HG03039 (cell line): ENCODE data around the gene MRPL27.

ENCODE experiments used
- ATAC-seq: cut with Tn5 transposase; IDR thresholded peaks from one replicate; pipeline ENCODE4 v1.9.1; 2021; ENCODE audit warnings: mild to moderate bottlenecking, moderate library complexity; ENCODE audit not compliant: unreplicated experiment

Gene MRPL27

GRCh38 chr17:50388728-50389127 is 15.7 kb upstream of the MRPL27 start:
- ATAC-seq, result no peak

DNA sequence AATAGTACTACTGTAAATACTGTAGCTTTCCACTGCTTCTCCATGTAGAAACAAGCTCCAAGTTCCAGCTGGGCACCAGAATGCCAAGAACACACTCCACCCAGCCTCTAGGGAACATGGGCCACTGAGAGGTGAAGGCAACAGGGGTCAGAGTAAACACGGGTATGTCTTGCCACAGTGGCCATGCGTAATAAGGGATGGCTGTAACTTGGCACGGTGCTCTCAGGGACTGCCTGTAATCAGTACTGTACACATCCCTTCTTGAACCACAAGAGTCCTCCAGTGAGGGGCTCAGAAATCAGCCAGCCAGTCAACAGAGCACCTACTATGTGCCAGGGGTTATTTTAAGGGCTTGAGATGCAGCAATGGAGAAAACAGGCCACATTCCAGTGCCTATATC is 13.5 kb upstream of the MRPL27 start:
- ATAC-seq, result no peak

DNA sequence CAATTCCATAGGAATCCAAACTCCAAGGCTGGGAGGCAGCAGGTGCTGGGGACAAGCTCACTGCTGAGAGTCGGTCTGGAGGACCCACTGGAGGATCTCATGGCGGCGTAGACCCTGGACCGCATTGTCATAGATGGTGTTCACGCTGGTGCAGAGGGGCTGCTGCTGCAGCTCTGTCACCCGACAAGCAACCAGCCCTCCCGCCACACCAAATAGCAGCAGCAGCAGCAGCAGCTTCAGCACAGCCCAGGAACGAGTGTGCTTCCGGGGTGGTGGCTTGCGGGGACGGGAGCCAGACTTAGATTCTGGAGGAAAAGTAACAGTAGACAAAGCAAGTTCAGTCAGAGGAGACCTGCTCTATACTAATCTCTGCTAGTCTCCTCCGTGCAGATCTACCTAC is 9.9 kb upstream of the MRPL27 start:
- ATAC-seq, result no peak

DNA sequence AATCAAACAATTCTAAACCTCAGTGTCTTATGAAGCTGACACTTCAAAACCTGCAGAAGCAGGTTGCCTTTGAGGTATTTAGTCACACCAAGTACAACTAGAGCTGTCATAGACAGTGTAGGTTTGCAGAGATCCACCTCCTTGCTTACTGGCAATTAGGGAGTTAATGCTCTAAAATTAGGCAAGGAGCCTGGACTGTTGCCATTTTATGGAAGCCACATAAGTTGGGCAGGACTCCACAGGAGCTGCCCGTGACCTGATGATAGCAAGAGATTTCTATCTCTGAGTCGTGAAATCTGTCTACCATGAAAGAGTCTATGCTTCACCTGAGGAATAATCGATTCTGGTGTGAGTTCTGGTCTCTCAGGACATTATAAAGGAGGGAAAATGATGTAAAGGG is 8.9 kb upstream of the MRPL27 start:
- ATAC-seq, result no peak

- ATAC-seq, result no peak
These were observed 8.4 kb upstream of the MRPL27 start for GRCh38 chr17:50381260-50381815.

DNA sequence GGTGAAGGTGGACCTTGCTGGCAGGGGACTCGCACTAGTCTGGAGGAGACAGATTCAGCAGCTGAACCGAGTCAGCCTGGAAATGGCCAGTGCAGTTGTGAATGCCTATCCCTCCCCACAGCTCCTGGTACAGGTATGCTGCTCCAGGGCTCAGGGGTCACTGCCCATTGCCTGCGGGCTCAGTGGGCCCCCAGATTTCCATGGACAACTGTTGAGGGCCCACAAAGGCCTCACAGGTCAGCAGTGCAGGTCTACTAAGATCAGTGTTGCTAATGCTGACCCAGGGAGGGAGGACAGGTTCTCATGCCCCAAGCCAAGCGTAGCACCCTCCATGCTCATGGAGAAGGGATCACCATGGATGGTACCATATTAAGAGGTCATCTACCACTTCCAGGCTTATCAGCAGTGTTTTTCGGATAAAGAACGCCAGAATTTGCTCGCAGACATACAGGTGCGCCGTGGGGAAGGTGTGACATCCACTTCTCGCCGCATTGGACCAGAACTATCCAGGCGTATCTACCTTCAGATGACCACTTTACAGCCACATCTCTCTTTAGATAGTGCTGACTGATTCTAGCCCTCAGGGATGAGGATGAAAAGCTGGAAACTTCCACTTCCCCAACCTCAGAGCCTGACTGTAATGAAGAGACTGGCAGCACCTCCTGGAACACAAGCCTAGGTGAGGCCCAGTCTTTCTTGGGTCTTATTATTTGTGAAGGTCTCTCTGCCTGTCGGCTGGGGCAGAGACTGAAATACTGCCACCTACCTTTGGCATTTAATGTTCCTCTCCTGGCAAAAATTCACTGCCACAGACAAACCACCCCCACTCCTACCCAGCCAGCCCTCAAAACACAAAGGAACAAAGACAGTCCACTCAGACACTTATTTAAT is 7.6 kb upstream of the MRPL27 start:
- no peak for ATAC-seq

DNA sequence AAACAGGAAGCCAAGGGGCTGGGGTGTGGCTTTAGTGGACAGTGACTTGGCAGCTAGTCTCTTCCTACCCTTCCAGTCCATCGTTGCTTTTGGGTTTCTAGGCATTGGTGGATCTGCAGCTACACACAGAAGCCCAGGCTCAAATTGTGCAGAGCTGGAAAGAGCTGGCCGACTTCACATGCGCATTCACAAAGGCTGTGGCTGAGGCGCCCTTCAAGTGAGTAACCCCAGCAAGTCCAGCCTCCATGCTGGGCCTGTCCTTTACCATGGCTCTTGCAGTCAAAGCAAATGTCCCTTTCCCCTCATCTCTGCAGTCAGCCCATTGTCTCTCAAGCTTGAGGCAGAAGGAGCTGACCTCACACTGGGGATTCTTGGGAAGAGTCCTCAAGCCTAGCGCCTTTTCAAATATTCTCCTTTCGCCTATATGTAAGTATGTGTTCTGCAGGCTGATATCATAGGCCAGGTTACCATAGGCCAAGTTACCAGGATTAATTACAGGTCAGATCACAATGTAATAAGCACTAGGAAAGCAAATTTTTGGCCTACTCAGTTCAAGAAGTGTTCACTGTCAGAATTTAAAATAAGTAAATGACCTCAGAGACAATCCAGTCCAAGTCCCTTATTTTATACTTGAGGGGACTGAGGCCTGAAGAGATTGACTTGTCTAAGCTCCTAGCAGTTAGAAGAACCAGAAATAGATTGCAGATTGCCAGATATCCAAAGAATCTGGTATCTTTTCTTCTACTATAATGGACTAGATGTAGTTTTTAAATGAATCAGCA is 6.6 kb upstream of the MRPL27 start:
- ATAC-seq, result no peak

- ATAC-seq, result no peak
These were observed 3.0 kb upstream of the MRPL27 start for GRCh38 chr17:50375858-50376538.

GRCh38 chr17:50373705-50374104 is 721 bp upstream of the MRPL27 start:
- no peak for ATAC-seq

DNA sequence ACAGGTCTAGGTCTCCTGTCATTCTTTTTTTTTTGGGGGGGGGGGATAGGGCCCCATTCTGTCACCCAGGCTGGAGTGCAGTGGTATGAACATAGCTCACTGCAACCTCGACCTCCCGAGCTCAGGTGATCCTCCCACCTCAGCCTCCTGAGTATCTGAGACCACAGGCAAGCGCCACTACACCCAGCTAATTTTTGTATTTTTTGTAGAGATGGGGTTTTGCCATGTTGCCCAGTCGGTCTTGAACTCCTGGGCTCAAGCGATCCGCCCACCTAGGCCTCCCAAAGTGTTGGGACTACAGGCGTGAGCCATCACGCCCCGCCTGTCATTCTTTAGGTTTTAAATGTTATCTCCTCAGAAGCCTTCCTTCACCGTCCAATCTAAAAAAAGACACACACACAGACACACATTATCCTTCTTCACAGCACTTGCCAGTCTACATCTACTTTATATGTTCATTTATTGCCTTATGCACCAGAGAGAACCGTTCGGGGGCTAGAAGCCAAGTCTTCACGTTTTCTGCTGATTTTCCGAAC is 694 bp downstream of the MRPL27 start:
- ATAC-seq, result no peak

- ATAC-seq, result no peak
These were observed 1.5 kb downstream of the MRPL27 start for GRCh38 chr17:50371526-50371925.

- no peak for ATAC-seq
These were observed 2.9 kb downstream of the MRPL27 start for GRCh38 chr17:50370052-50370451.

DNA sequence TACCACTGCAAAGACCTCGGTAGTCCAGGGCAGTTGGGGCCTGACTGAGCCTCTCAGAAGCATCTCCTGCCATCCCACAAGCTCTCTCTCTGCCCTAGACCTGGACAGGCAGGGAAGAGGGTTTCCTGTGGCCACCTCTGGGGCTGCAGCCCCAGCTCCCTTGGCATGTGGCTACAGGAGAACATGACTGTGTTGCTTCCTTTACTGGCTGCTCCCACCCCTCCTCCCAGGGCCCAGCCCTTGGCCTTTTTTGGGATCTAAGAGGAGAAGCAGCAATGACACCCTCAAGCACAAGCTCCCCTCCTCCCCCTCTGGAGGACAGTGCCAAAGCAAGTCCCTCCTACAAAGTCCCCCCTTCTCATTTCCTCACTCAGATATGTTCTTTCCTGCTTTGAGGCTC is 5.6 kb downstream of the MRPL27 start:
- ATAC-seq, result no peak

DNA sequence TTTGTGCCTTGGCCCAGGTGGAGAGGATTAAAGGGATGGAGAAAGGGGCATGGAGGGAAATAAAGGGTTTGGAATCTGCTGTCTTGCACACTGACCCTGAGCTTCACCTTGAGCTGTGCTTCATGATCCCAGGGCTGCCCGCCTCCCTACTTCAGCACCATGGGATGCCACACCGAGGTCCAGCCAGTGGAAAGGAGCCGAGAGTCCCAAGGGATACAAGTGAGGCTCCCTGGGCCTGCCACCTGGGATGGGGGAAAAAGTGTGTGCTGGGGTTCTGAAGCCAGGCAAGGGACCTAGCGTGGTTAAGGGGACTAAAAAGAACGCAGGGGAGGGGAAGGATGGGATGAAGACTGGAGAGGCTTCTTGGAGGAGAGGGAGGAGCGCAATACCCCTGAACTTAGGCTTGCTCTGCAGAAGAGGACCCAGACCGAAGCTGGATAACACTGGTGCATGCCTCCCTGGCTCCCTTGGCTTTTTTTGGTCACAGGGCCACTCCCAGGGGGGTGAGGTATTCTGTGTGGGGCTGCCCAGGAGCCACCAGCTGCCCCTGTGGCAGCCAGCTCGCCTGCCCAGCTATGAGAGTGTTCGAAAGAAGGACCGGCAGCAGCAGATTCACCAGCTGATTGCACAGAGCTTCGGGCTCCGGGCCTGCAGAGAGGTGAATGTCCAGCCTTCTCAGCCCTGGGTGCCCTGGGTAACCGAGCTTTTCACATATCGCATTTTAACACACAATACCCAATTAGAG is 7.2 kb downstream of the MRPL27 start:
- no peak for ATAC-seq

DNA sequence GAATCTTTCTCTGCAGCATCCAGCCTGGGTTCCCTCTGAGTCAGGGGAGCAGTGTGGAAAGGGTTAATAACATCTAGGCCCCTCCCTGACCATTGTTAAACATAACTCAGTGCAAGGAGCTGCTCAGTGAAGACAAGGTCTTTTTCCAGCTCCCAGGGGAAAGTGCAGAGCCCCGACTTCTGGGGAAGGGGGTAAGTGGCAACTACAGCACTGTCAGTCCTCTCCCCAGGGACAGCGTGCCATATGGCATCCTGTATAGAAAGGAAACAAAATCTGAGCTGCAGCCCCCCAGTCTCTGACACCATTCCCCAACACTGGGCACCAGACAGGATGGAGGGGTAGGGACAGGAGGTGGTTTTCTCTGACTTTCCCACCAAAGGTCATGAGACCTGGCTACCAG is 7.8 kb downstream of the MRPL27 start:
- ATAC-seq, result no peak

- ATAC-seq, result no peak
These were observed 8.3 kb downstream of the MRPL27 start for GRCh38 chr17:50364715-50365114.

- no peak for ATAC-seq
These were observed 8.9 kb downstream of the MRPL27 start for GRCh38 chr17:50364061-50364458.

DNA sequence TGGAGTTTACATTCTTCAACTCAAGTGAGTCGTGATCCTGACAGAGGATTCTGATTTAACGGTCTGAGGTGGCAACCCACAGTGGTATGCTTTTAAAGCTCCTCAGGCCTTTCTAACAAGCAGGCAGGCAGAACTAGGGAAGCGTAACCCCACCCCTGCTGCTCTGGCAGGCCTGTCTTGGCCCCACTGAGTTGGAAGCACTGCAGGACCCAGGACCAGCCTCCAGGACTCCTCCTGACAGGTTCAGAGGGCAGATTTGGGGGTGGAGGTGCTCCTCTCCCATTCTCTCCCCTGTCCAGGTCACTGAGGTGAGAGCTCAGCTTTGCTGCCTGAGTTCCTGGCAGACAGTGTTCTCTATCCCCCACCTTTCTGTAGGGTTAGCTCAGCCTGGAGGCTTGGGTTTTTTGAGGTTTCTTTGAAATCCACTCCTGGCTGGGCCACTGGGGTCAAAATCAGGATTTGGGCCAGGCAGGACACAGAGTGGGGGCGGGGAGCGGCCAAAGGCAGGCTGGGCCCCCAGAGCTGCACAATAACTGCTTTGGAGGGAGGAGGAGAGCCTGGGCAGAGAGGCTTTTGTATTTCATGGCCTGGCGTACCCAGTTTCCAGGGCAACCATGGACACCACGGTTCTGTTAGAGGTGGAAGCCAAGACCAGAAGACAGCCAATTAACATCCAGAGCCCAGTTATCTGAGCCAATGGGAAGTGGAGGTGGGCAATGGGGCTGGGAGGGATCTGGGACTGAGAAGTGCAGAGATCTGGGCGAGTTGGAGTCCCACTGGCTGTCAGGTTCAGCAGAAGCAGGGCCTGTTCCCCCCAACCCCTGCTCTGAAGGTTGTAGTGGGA is 9.5 kb downstream of the MRPL27 start:
- no peak for ATAC-seq

DNA sequence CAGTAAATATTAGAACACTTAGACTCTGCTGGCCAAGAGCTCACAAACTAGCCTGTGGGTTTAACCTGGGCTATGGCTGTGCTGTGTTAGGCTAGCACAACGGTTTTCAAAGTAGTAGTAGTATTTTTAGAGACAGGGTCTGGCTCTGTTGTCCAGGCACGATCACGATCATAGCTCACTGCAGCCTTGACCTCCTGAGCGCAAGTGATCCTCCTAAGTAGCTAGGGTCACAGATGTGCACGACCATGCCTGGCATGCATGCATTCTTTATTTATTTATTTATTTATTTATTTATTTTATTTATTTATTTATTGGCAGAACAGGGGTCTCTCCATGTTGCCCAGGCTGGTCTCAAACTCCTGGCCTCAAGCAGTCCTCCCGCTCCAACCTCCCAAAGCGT is 10.3 kb downstream of the MRPL27 start:
- no peak for ATAC-seq
